ENCODE measurements around the gene KCNMA1.

Gene KCNMA1

DNA sequence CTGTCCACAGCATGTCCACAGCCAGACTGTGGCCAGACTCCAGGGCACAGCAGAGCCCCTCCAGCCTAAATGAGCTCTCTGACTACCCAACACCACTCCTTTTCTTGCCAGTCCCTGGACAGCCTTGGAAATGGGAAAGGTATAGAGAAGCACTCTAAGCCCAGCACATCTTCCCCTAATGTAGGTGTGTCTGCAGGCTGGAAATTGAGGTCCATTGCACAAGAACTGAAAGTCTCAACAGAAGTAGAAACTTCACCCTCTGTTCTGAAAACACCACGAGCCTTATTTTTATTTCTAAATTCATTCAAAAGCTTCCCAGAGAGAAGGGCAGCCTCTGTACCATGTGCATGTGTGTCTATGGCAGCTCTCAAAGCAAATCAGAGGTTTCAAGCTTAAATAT, 3.7 kb upstream of the KCNMA1 start:
- Histone ChIP-seq H4K20me1 (ENCODE audit: low read depth, low read length) (no peaks in the 10 kb centered on the region), H3K9me2 (replicated peaks; ENCODE audit: insufficient read depth, low read length) (no peaks in the 10 kb centered on the region), H3K9ac (ENCODE audit: low read length) (no peak overlapping the region), H3K27me3 (ENCODE audit: low read length) (no peaks in the 10 kb centered on the region), H3K9me3 (ENCODE audit: insufficient read depth, low read length) (no peaks in the 10 kb centered on the region), H3K4me2 (ENCODE audit: low read depth, low read length, poor library complexity, severe bottlenecking) (no peak overlapping the region), H3K4me3 (ENCODE audit: insufficient read depth, low read length, poor library complexity, severe bottlenecking) (no peak overlapping the region), H3K36me3 (ENCODE audit: low read length) (no peaks in the 10 kb centered on the region), H3K27ac (ENCODE audit: low read depth, low read length) (no peak overlapping the region), H3F3A (ENCODE audit: insufficient read depth) (no peaks in the 10 kb centered on the region), H3K79me2 (ENCODE audit: insufficient read depth, low read length) (no peaks in the 10 kb centered on the region), H2AFZ (ENCODE audit: low read depth, low read length, severe bottlenecking) (no peak overlapping the region)
- TF ChIP-seq, protein P1, sequence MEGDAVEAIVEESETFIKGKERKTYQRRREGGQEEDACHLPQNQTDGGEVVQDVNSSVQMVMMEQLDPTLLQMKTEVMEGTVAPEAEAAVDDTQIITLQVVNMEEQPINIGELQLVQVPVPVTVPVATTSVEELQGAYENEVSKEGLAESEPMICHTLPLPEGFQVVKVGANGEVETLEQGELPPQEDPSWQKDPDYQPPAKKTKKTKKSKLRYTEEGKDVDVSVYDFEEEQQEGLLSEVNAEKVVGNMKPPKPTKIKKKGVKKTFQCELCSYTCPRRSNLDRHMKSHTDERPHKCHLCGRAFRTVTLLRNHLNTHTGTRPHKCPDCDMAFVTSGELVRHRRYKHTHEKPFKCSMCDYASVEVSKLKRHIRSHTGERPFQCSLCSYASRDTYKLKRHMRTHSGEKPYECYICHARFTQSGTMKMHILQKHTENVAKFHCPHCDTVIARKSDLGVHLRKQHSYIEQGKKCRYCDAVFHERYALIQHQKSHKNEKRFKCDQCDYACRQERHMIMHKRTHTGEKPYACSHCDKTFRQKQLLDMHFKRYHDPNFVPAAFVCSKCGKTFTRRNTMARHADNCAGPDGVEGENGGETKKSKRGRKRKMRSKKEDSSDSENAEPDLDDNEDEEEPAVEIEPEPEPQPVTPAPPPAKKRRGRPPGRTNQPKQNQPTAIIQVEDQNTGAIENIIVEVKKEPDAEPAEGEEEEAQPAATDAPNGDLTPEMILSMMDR (IDR thresholded peaks at IDR 0.05; ENCODE audit: insufficient read depth, low read length, poor library complexity, severe bottlenecking), result no peak
- TF ChIP-seq EZH2phosphoT487 (conservative IDR thresholded peaks at IDR 0.05; ENCODE audit: low read length), result no peak

DNA sequence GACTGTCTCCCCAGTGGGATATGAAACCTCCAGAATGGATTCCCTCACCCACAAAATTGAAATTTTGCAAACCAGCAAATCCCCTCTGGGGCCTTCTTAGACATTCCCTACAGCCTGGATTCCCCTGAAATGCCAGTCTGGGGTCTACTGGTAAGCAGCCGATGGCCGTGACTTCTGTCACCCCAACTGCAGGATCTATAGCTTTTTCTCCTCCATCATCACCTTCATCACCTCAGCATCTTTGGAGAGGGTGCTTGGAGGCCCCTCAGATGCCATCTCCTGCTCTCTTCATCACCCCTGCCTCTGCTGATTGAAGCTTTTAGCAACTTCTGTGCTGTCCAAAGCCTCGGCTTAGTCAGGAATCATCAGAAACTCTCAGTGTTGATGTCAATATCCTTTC, 2.6 kb upstream of the KCNMA1 start:
- H2AFZ ChIP-seq (ENCODE audit: low read depth, low read length, severe bottlenecking), result no peak overlapping the region
- no peaks in the 10 kb centered on the region for H3K27me3 ChIP-seq (ENCODE audit: low read length)
- TF ChIP-seq, protein P1 (IDR thresholded peaks at IDR 0.05; ENCODE audit: insufficient read depth, low read length, poor library complexity, severe bottlenecking), result no peak
- no peak for TF ChIP-seq EZH2phosphoT487 (conservative IDR thresholded peaks at IDR 0.05; ENCODE audit: low read length)
- no peaks in the 10 kb centered on the region for H3K79me2 ChIP-seq (ENCODE audit: insufficient read depth, low read length)
- H3F3A ChIP-seq (ENCODE audit: insufficient read depth), result no peaks in the 10 kb centered on the region
- H3K4me2 ChIP-seq (ENCODE audit: low read depth, low read length, poor library complexity, severe bottlenecking), result no peak overlapping the region
- H3K9ac ChIP-seq (ENCODE audit: low read length), result no peak overlapping the region
- H3K4me3 ChIP-seq (ENCODE audit: insufficient read depth, low read length, poor library complexity, severe bottlenecking), result no peak overlapping the region
- H3K9me3 ChIP-seq (ENCODE audit: insufficient read depth, low read length), result no peaks in the 10 kb centered on the region
- H4K20me1 ChIP-seq (ENCODE audit: low read depth, low read length), result no peaks in the 10 kb centered on the region
- no peaks in the 10 kb centered on the region for H3K36me3 ChIP-seq (ENCODE audit: low read length)
- no peaks in the 10 kb centered on the region for H3K9me2 ChIP-seq (replicated peaks; ENCODE audit: insufficient read depth, low read length)
- H3K27ac ChIP-seq (ENCODE audit: low read depth, low read length), result no peak overlapping the region

DNA sequence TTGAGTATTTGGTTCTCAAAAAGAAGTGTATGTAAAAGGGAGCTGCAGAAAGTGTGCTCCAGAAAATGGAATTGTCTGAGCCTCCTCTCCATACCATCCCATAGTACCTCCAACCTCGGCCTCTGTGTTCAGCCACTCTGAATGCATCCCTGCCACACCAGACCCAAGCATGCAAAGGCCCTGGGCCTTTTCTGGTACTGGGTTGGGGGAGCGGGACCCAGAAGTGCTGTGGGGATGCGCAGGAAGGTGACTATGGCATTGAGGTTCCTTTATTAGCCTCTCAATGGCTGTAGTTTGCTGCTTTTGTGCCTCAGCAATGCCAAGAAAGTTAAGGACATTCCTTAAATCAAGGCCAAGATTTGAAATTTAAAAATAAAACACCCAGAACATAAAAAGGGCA, 2.1 kb upstream of the KCNMA1 start:
- no peak overlapping the region for H3K9ac ChIP-seq (ENCODE audit: low read length)
- H3K27me3 ChIP-seq (ENCODE audit: low read length), result no peaks in the 10 kb centered on the region
- no peak overlapping the region for H3K27ac ChIP-seq (ENCODE audit: low read depth, low read length)
- H4K20me1 ChIP-seq (ENCODE audit: low read depth, low read length), result no peaks in the 10 kb centered on the region
- H3K9me3 ChIP-seq (ENCODE audit: insufficient read depth, low read length), result no peaks in the 10 kb centered on the region
- no peaks in the 10 kb centered on the region for H3K36me3 ChIP-seq (ENCODE audit: low read length)
- no peaks in the 10 kb centered on the region for H3K9me2 ChIP-seq (replicated peaks; ENCODE audit: insufficient read depth, low read length)
- no peak overlapping the region for H2AFZ ChIP-seq (ENCODE audit: low read depth, low read length, severe bottlenecking)
- H3K4me3 ChIP-seq (ENCODE audit: insufficient read depth, low read length, poor library complexity, severe bottlenecking), result no peak overlapping the region
- TF ChIP-seq, protein P1 (IDR thresholded peaks at IDR 0.05; ENCODE audit: insufficient read depth, low read length, poor library complexity, severe bottlenecking), result no peak
- TF ChIP-seq EZH2phosphoT487 (conservative IDR thresholded peaks at IDR 0.05; ENCODE audit: low read length), result no peak
- no peaks in the 10 kb centered on the region for H3K79me2 ChIP-seq (ENCODE audit: insufficient read depth, low read length)
- H3F3A ChIP-seq (ENCODE audit: insufficient read depth), result no peaks in the 10 kb centered on the region
- H3K4me2 ChIP-seq (ENCODE audit: low read depth, low read length, poor library complexity, severe bottlenecking), result no peak overlapping the region

Measured in SU-DHL-6 (cell line).